IMR-90 (cell line): Measurements from ENCODE around the gene CCDC69. TPM values are rescaled to one million over a fixed set of nuclear protein-coding genes. Genes with fewer than 3 reads are reported as not detected.
A peak's percentile ranks its signal among the peaks of the same experiment; 100 is the strongest.

Experiments
- CEBPB ChIP-seq: IDR thresholded peaks from 2 replicates; pipeline ENCODE4 v1.6.1; 2012; ENCODE audit warnings: low read depth, low read length, improper control_type of control experiment
- NFE2L2 ChIP-seq: fragments of 150-350 bp; IDR thresholded peaks from 2 replicates; pipeline ENCODE4 v1.6.1; 2016; ENCODE audit warnings: low read depth, mild to moderate bottlenecking, low read length
- RFX5 ChIP-seq: IDR thresholded peaks from 2 replicates; pipeline ENCODE4 v1.8.0; 2012; ENCODE audit warnings: low read depth, mild to moderate bottlenecking, low read length, moderate library complexity
- polyA plus RNA-seq, 3 experiments: library from polyadenylated mRNA; depleted of rRNA; stranded (reverse); fragments of >200 nt; gene quantifications; 2 replicates each; pipeline ENCODE4 v1.2.3, GENCODE V29; 2012; ENCODE audit warnings: low replicate concordance in 1 of 3
- total RNA-seq: library from RNA; depleted of rRNA; stranded (reverse); fragments of >200 nt; gene quantifications from 2 replicates; pipeline ENCODE4 v1.2.3, GENCODE V29; 2012
- TF ChIP-seq, protein P1 (sequence below): fragments of 150-350 bp; IDR thresholded peaks from 2 replicates; pipeline ENCODE4 v1.6.1; 2017; ENCODE audit warnings: mild to moderate bottlenecking, antibody characterized with exemption, low read length, low read depth

CCDC69 gene
- total and polyA plus RNA-seq, 2 of the 4 experiments (the other 2 are of a cell fraction): 0.36 to 0.48 TPM

DNA sequence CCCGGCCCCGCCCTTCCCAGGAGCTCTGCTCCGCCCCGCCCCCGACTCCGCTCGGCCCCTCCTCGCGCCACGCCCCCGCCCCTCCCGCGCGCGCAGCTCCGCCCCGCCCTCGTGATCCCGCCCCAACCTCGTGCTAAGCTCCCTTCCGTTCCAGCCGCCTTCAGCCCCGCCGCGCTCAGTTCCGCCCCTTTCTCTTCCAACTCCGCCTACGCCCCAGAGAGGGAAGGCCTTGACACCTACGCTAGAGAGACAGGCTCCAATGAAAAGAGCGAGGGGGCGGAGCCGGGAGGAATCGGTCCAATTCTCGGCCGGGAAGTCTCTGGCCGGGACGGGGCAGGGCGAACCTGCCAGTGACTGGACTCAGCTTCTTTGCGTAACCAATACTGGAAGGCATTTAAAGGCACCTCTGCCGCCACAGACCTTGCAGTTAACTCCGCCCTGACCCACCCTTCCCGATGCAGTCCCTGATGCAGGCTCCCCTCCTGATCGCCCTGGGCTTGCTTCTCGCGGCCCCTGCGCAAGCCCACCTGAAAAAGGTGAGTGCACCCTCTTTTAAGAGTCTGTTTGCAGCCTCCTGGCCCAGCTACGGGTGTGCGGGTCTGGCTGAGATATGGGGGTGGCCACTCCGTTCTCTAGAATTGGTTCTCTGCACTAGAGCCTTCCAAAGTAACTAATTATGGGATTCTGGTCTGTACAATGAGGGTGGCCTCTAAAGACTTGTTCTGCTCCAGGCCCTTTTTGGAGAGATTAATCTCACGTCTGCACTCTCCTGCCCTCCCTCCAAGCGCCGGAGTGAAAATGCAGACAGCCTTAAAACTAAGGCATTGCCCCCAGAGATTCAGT lies 29.1 kb upstream of the CCDC69 start, which contains the start of gene GM2A (continued):
- TF ChIP-seq, protein P1, sequence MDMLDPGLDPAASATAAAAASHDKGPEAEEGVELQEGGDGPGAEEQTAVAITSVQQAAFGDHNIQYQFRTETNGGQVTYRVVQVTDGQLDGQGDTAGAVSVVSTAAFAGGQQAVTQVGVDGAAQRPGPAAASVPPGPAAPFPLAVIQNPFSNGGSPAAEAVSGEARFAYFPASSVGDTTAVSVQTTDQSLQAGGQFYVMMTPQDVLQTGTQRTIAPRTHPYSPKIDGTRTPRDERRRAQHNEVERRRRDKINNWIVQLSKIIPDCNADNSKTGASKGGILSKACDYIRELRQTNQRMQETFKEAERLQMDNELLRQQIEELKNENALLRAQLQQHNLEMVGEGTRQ: peak; percentile 70
- TF ChIP-seq RFX5: no peak
- TF ChIP-seq NFE2L2: no peak
- peak; percentile 92 for TF ChIP-seq CEBPB
